HepG2 (cell line): ENCODE results near the gene PPP2R5E. TPM values are rescaled to one million over a fixed set of nuclear protein-coding genes. Genes with fewer than 3 reads are reported as not detected.

Experiments used
- ATAC-seq: fragments of 200-7000 bp; cut with Tn5 transposase; 3 replicates; pipeline ENCODE4 v1.9.1; 2020; ENCODE audit warnings: mild to moderate bottlenecking, moderate library complexity
- BruUV-seq: library from RNA; stranded (reverse); fragments of 400-500 nt; replicated peaks from 2 replicates; lab custom pipeline; 2021; lab: Mats Ljungman, UMichigan
- CTCF ChIA-PET: fragments of 300-600 bp; formaldehyde crosslinking; extraction: SDS; loops from one replicate; lab custom pipeline; 2021; ENCODE audit warnings: low total read pairs, inconsistent platforms, low intra/inter-chr PET ratio; lab: Yijun Ruan, JAX
- POLR2A ChIA-PET: fragments of 350-600 bp; sonication (Branson Sonifier 250); formaldehyde crosslinking; loops from one replicate; lab custom pipeline; 2020; ENCODE audit warnings: antibody characterized with exemption, inconsistent platforms; lab: Yijun Ruan, JAX
- DNase-seq: peaks from one replicate; pipeline ENCODE4 v3.0.0-alpha.2; 2015; ENCODE audit warnings: low spot score
- FAIRE-seq: peaks from 3 replicates; lab custom pipeline; 2011; peaks lifted over from hg19 to GRCh38; lab: Jason Lieb, UNC
- H2AFZ ChIP-seq: one replicate; pipeline ENCODE4 v1.6.1; 2011; ENCODE audit warnings: low read length, inconsistent platforms
- H3K27ac ChIP-seq: fragments of 300-600 bp; 3 replicates; pipeline ENCODE4 v1.8.0; 2011; ENCODE audit warnings: mixed run types, mild to moderate bottlenecking, mixed read lengths, low read length, inconsistent platforms; ENCODE audit not compliant: insufficient read depth; ENCODE audit errors: extremely low read length
- H3K27me3 ChIP-seq, 2 experiments: fragments of 200-600 bp in 1 of 2; 2 replicates in 1 of 2; 3 replicates in 1 of 2; pipeline versions ENCODE4 v1.6.0 to v1.8.0; 2011; ENCODE audit warnings: low read length in 2 of 2, mild to moderate bottlenecking in 2 of 2, moderate library complexity in 2 of 2, inconsistent platforms in 1 of 2; ENCODE audit not compliant: insufficient read depth in 2 of 2, control insufficient read depth in 1 of 2
- H3K36me3 ChIP-seq, 2 experiments: fragments of 200-600 bp in 1 of 2; replicated peaks in 1 of 2; 2 replicates in 1 of 2; 3 replicates in 1 of 2; pipeline versions ENCODE4 v1.5.1 to v1.8.0; 2011; ENCODE audit warnings: low read length in 2 of 2, inconsistent platforms in 1 of 2; ENCODE audit not compliant: insufficient read depth in 2 of 2, control insufficient read depth in 1 of 2
- H3K4me1 ChIP-seq: 2 replicates; pipeline ENCODE4 v1.5.1; 2012; ENCODE audit warnings: low read length, inconsistent platforms; ENCODE audit not compliant: insufficient read depth
- H3K4me2 ChIP-seq: 2 replicates; pipeline ENCODE4 v1.6.0; 2011; ENCODE audit warnings: low read depth, low read length, inconsistent platforms
- H3K4me3 ChIP-seq, 3 experiments: fragments of 200-600 bp in 1 of 3; sonication (generic), shearing (Covaris generic) in 1 of 3; replicated peaks in 1 of 3; 2 replicates each; pipeline ENCODE4 v1.5.1; 2011 to 2016; ENCODE audit warnings: low read length in 3 of 3, inconsistent platforms in 2 of 3, low read depth in 2 of 3, mild to moderate bottlenecking in 2 of 3, control low read depth in 1 of 3, mixed read lengths in 1 of 3; ENCODE audit not compliant: insufficient read depth in 1 of 3
- H3K79me2 ChIP-seq: one replicate; pipeline ENCODE4 v1.6.1; 2011; ENCODE audit warnings: low read length, inconsistent platforms; ENCODE audit not compliant: insufficient read depth
- H3K9ac ChIP-seq: 2 replicates; pipeline ENCODE4 v1.6.0; 2011; ENCODE audit warnings: mild to moderate bottlenecking, low read depth, low read length, inconsistent platforms; ENCODE audit not compliant: insufficient read depth
- H3K9me3 ChIP-seq: 2 replicates; pipeline ENCODE4 v1.5.1; 2012; ENCODE audit warnings: mild to moderate bottlenecking, low read length
- H4K20me1 ChIP-seq: 2 replicates; pipeline ENCODE4 v1.6.0; 2011; ENCODE audit warnings: inconsistent platforms, mild to moderate bottlenecking, low read length, moderate library complexity; ENCODE audit not compliant: insufficient read depth
- HES4 ChIP-seq: sonication (generic); formaldehyde crosslinking; IDR thresholded peaks from 2 replicates; pipeline ENCODE4 v1.9.0; 2021; ENCODE audit warnings: mild to moderate bottlenecking, missing genetic modification reagents, borderline replicate concordance
- HNF1A ChIP-seq, 2 experiments: sonication (generic) in 1 of 2; formaldehyde crosslinking in 1 of 2; IDR thresholded peaks; 2 replicates each; pipeline versions ENCODE4 v1.4.0 to v1.6.1; 2016 to 2020; ENCODE audit warnings: borderline replicate concordance in 1 of 2, low read depth in 1 of 2, mild to moderate bottlenecking in 1 of 2, missing genetic modification reagents in 1 of 2
- HOXA9 ChIP-seq: sonication (generic); formaldehyde crosslinking; IDR thresholded peaks from 2 replicates; pipeline ENCODE4 v1.8.1; 2022; ENCODE audit warnings: missing genetic modification reagents, mild to moderate bottlenecking, moderate library complexity, borderline replicate concordance
- HOXD1 ChIP-seq: sonication (generic); formaldehyde crosslinking; IDR thresholded peaks from 2 replicates; pipeline ENCODE4 v1.5.0; 2020; ENCODE audit warnings: missing genetic modification reagents
- MTF2 ChIP-seq: sonication (generic); formaldehyde crosslinking; IDR thresholded peaks from 2 replicates; pipeline ENCODE4 v1.5.0; 2020; ENCODE audit warnings: missing genetic modification reagents, borderline replicate concordance
- MZF1 ChIP-seq: sonication (generic); formaldehyde crosslinking; IDR thresholded peaks from 2 replicates; pipeline ENCODE4 v1.8.1; 2023; ENCODE audit warnings: mild to moderate bottlenecking, missing genetic modification reagents, borderline replicate concordance
- TFDP1 ChIP-seq: IDR thresholded peaks from 2 replicates; pipeline ENCODE4 v1.6.1; 2016; ENCODE audit warnings: missing compliant biosample characterization, missing genetic modification reagents, borderline replicate concordance
- ZBTB25 ChIP-seq: IDR thresholded peaks from 2 replicates; pipeline ENCODE4 v1.6.1; 2018; ENCODE audit warnings: missing genetic modification reagents
- ZNF274 ChIP-seq: sonication (generic); formaldehyde crosslinking; IDR thresholded peaks from 2 replicates; pipeline ENCODE4 v1.5.1; 2020; ENCODE audit warnings: mild to moderate bottlenecking, missing genetic modification reagents
- ZUFSP ChIP-seq: sonication (generic); formaldehyde crosslinking; IDR thresholded peaks from 2 replicates; pipeline ENCODE4 v1.9.0; 2021; ENCODE audit warnings: missing genetic modification reagents, mild to moderate bottlenecking, borderline replicate concordance
- WGBS: methylation state at CpG from one replicate; pipeline ENCODE4 v1.1.6; 2017; ENCODE audit warnings: low lambda C conversion rate; 5-methylcytosine and 5-hydroxymethylcytosine counted together
- in situ Hi-C: cut with HindIII; loops from 2 replicates; pipeline ENCODE4 v1.10.0; 2017; ENCODE audit warnings: low pct_unique_long_range_greater_than_20kb; ENCODE audit not compliant: extremely low pct_ligation_motif_present
- intact Hi-C: fragments of 100-400 bp; cut with micrococcal nuclease; formaldehyde crosslinking; loops from one replicate; pipeline ENCODE4 v1.10.0; 2022; ENCODE audit not compliant: unreplicated experiment
- polyA plus RNA-seq, 8 experiments: library from polyadenylated mRNA; depleted of rRNA in 3 of 8; stranded (reverse) in 7 of 8; unstranded in 1 of 8; fragments of >200 nt; fragmentation: Illumina TruSeq in 4 of 8; extraction: Trizol in 4 of 8; gene quantifications; 2 replicates each; pipeline versions ENCODE4 v1.2.1 to v1.2.3, GENCODE V29; 2011 to 2016; ENCODE audit warnings: low read depth in 4 of 8, missing spikeins in 1 of 8, mixed read lengths in 1 of 8; ENCODE audit not compliant: insufficient read depth in 1 of 8
- total RNA-seq, 5 experiments: library from RNA; depleted of rRNA; stranded (reverse); fragments of >200 nt; fragmentation: Illumina TruSeq; extraction: Trizol; gene quantifications; 2 replicates each; pipeline ENCODE4 v1.2.3, GENCODE V29; 2016; ENCODE audit warnings: low read depth in 1 of 5

Gene PPP2R5E
- total and polyA plus RNA-seq, 2 of the 13 experiments (the other 11 are each of a cell fraction or from before 2014, with no cell fraction given): 8.9 to 11.0 TPM

- TF ChIP-seq HES4 (CRISPR knock-in tag): no peak
Observed at GRCh38 chr14:63512861-63513260, 30.3 kb downstream of the PPP2R5E start (continued).

GRCh38 chr14:63510538-63510937 lies 32.6 kb downstream of the PPP2R5E start:
- 96% methylated on average over 5 of the region's 5 CpGs for WGBS
- FAIRE-seq: no peak
- in situ Hi-C loops: no loop called here
- H3K4me2 ChIP-seq: no peak overlapping the region
- CTCF ChIA-PET: no interaction called here
- H3K9me3 ChIP-seq: no peaks in the 10 kb centered on the region
- H3K36me3 ChIP-seq: peaks cover 2 to 6% of the 10 kb centered on the region in 2 experiments; a peak in 3 of 5 replicates
- no peak for ATAC-seq
- H3K4me3 ChIP-seq: no peak overlapping the region
- H3K79me2 ChIP-seq: peaks cover 71% of the 10 kb centered on the region
- no peak overlapping the region for H3K9ac ChIP-seq
- H3K27me3 ChIP-seq: no peaks in the 10 kb centered on the region
- DNase-seq: no peak
- no TSS peak for BruUV-seq
- intact Hi-C loops: no loop called here
- POLR2A ChIA-PET: no interaction called here
- peaks cover 19% of the 10 kb centered on the region for H3K4me1 ChIP-seq
- no peak overlapping the region for H2AFZ ChIP-seq
- H4K20me1 ChIP-seq: peaks cover 9% of the 10 kb centered on the region
- no peak overlapping the region for H3K27ac ChIP-seq
- no peak for TF ChIP-seq HOXA9 (CRISPR knock-in tag)
- TF ChIP-seq HOXD1 (CRISPR knock-in tag): no peak
- no peak for TF ChIP-seq MZF1 (CRISPR knock-in tag)
- no peak for TF ChIP-seq ZNF274
- TF ChIP-seq TFDP1 (CRISPR knock-in tag): no peak
- TF ChIP-seq MTF2: no peak
- TF ChIP-seq ZBTB25: no peak
- TF ChIP-seq HNF1A (IDR thresholded peaks at IDR 0.05; ENCODE audit: low read depth): no peak
- no peak for TF ChIP-seq HNF1A (CRISPR knock-in tag; IDR thresholded peaks at IDR 0.05; ENCODE audit: borderline replicate concordance)
- no peak for TF ChIP-seq ZUFSP
